Measurements from ENCODE around the gene ASF1B.

GRCh38 chr19:14141041-14141440 lies 4.7 kb upstream of the ASF1B start:
- TF ChIP-seq, protein P1, sequence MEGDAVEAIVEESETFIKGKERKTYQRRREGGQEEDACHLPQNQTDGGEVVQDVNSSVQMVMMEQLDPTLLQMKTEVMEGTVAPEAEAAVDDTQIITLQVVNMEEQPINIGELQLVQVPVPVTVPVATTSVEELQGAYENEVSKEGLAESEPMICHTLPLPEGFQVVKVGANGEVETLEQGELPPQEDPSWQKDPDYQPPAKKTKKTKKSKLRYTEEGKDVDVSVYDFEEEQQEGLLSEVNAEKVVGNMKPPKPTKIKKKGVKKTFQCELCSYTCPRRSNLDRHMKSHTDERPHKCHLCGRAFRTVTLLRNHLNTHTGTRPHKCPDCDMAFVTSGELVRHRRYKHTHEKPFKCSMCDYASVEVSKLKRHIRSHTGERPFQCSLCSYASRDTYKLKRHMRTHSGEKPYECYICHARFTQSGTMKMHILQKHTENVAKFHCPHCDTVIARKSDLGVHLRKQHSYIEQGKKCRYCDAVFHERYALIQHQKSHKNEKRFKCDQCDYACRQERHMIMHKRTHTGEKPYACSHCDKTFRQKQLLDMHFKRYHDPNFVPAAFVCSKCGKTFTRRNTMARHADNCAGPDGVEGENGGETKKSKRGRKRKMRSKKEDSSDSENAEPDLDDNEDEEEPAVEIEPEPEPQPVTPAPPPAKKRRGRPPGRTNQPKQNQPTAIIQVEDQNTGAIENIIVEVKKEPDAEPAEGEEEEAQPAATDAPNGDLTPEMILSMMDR (IDR thresholded peaks at IDR 0.05) = no peak
- TF ChIP-seq POLR2A (IDR thresholded peaks at IDR 0.05) (no peak), EP300 (IDR thresholded peaks at IDR 0.05) (no peak), POLR2AphosphoS5 (IDR thresholded peaks at IDR 0.05) (no peak)

All from upper lobe of left lung (tissue), 4 donors.